WTC11 (cell line): Measurements from ENCODE around the gene ZPR1. TPM values are rescaled to one million over a fixed set of nuclear protein-coding genes. Genes with fewer than 3 reads are reported as not detected.

Experiments
- ATAC-seq: fragments of 200-7000 bp; cut with Tn5 transposase; 2 replicates; pipeline ENCODE4 v1.10.0; 2021; ENCODE audit warnings: mild to moderate bottlenecking, moderate library complexity
- CTCF ChIA-PET: fragments of 300-600 bp; sonication (Branson Sonifier 250); formaldehyde crosslinking; loops from one replicate; lab custom pipeline; 2021; ENCODE audit warnings: antibody characterized with exemption; lab: Charles Lee
- POLR2A ChIA-PET: fragments of 350-600 bp; sonication (Branson Sonifier 250); formaldehyde crosslinking; loops from one replicate; lab custom pipeline; 2021; ENCODE audit warnings: antibody characterized with exemption; lab: Charles Lee
- DNase-seq: peaks from one replicate; pipeline ENCODE4 v3.0.0; 2021; ENCODE audit warnings: low spot score
- H3K27ac Mint-ChIP-seq: 2 replicates; pipeline ENCODE4 v1.8.0; 2021; ENCODE audit warnings: mixed read lengths
- H3K27me3 Mint-ChIP-seq: 2 replicates; pipeline ENCODE4 v1.8.0; 2021; ENCODE audit warnings: low read depth, mild to moderate bottlenecking, moderate library complexity, mixed read lengths
- H3K36me3 Mint-ChIP-seq: 2 replicates; pipeline ENCODE4 v1.8.0; 2021; ENCODE audit warnings: mixed read lengths
- H3K4me1 Mint-ChIP-seq: 2 replicates; pipeline ENCODE4 v1.8.0; 2022; ENCODE audit warnings: mixed read lengths
- H3K4me3 Mint-ChIP-seq: 2 replicates; pipeline ENCODE4 v1.8.0; 2021; ENCODE audit warnings: mild to moderate bottlenecking, moderate library complexity, mixed read lengths
- H3K9me3 Mint-ChIP-seq: 2 replicates; pipeline ENCODE4 v1.8.0; 2021; ENCODE audit warnings: mixed read lengths
- ATF2 ChIP-seq: sonication (generic); formaldehyde crosslinking; IDR thresholded peaks from 2 replicates; pipeline ENCODE4 v1.8.1; 2022; ENCODE audit warnings: low read depth, missing genetic modification reagents, borderline replicate concordance
- CBFB ChIP-seq: sonication (generic); formaldehyde crosslinking; IDR thresholded peaks from 2 replicates; pipeline ENCODE4 v1.8.1; 2022; ENCODE audit warnings: mild to moderate bottlenecking, low read depth, missing genetic modification reagents
- CREB1 ChIP-seq: sonication (generic); formaldehyde crosslinking; IDR thresholded peaks from 2 replicates; pipeline ENCODE4 v1.8.0; 2023; ENCODE audit warnings: mild to moderate bottlenecking, missing genetic modification reagents
- CTCF ChIP-seq: fragments of 200-600 bp; IDR thresholded peaks from 2 replicates; pipeline ENCODE4 v1.8.0; 2022; ENCODE audit warnings: antibody characterized with exemption
- GABPB1 ChIP-seq: sonication (generic); formaldehyde crosslinking; IDR thresholded peaks from 2 replicates; pipeline ENCODE4 v1.8.1; 2023; ENCODE audit warnings: mild to moderate bottlenecking, missing genetic modification reagents
- JAZF1 ChIP-seq: fragments of 250-450 bp; sonication (Bioruptor Pico); IDR thresholded peaks from 2 replicates; pipeline ENCODE4 v1.9.0; 2021; ENCODE audit warnings: moderate library complexity, mild to moderate bottlenecking, inconsistent platforms
- KAT7 ChIP-seq: sonication (generic); formaldehyde crosslinking; IDR thresholded peaks from 2 replicates; pipeline ENCODE4 v1.8.1; 2023; ENCODE audit warnings: missing genetic modification reagents, mild to moderate bottlenecking, borderline replicate concordance
- MYBL2 ChIP-seq: sonication (generic); formaldehyde crosslinking; IDR thresholded peaks from 2 replicates; pipeline ENCODE4 v1.8.1; 2023; ENCODE audit warnings: mild to moderate bottlenecking, moderate library complexity, missing genetic modification reagents
- NR1H2 ChIP-seq: sonication (generic); formaldehyde crosslinking; IDR thresholded peaks from 2 replicates; pipeline ENCODE4 v1.9.0; 2021; ENCODE audit warnings: mild to moderate bottlenecking, moderate library complexity, missing genetic modification reagents
- NR3C1 ChIP-seq: sonication (generic); formaldehyde crosslinking; conservative IDR thresholded peaks from 2 replicates; pipeline ENCODE4 v1.8.1; 2023; ENCODE audit warnings: low read depth, mild to moderate bottlenecking, missing genetic modification reagents
- PRDM15 ChIP-seq: sonication (generic); formaldehyde crosslinking; IDR thresholded peaks from 2 replicates; pipeline ENCODE4 v1.8.0; 2022; ENCODE audit warnings: missing genetic modification reagents
- SMAD3 ChIP-seq: sonication (generic); formaldehyde crosslinking; IDR thresholded peaks from 2 replicates; pipeline ENCODE4 v1.8.0; 2022; ENCODE audit warnings: missing genetic modification reagents, mild to moderate bottlenecking, borderline replicate concordance
- SMAD4 ChIP-seq: sonication (generic); formaldehyde crosslinking; IDR thresholded peaks from 2 replicates; pipeline ENCODE4 v1.8.0; 2022; ENCODE audit warnings: mild to moderate bottlenecking, missing genetic modification reagents
- ZBTB21 ChIP-seq: sonication (generic); formaldehyde crosslinking; IDR thresholded peaks from 2 replicates; pipeline ENCODE4 v1.8.1; 2023; ENCODE audit warnings: mild to moderate bottlenecking, missing genetic modification reagents, borderline replicate concordance
- ZNF121 ChIP-seq: sonication (generic); formaldehyde crosslinking; IDR thresholded peaks from 2 replicates; pipeline ENCODE4 v1.8.0; 2023; ENCODE audit warnings: missing genetic modification reagents
- ZNF219 ChIP-seq: sonication (generic); formaldehyde crosslinking; IDR thresholded peaks from 2 replicates; pipeline ENCODE4 v1.8.0; 2023; ENCODE audit warnings: missing genetic modification reagents, mild to moderate bottlenecking, borderline replicate concordance
- ZNF317 ChIP-seq: sonication (generic); formaldehyde crosslinking; IDR thresholded peaks from 2 replicates; pipeline ENCODE4 v1.8.1; 2023; ENCODE audit warnings: low read depth, mild to moderate bottlenecking, moderate library complexity, missing genetic modification reagents, borderline replicate concordance
- total RNA-seq: library from RNA; stranded (reverse); gene quantifications from 3 replicates; pipeline ENCODE4 v1.2.3, GENCODE V29; 2021
- TF ChIP-seq, protein P1 (sequence below): fragments of 250-450 bp; sonication (Bioruptor Pico); conservative IDR thresholded peaks from 2 replicates; pipeline ENCODE4 v1.9.0; 2021; ENCODE audit warnings: mild to moderate bottlenecking
- TF ChIP-seq, protein P2 (sequence below): sonication (generic); formaldehyde crosslinking; conservative IDR thresholded peaks from 2 replicates; pipeline ENCODE4 v1.8.1; 2022; ENCODE audit warnings: mild to moderate bottlenecking, missing genetic modification reagents

Gene ZPR1
- total RNA-seq, 1 experiment from 2014 or later = 59.6 TPM

DNA sequence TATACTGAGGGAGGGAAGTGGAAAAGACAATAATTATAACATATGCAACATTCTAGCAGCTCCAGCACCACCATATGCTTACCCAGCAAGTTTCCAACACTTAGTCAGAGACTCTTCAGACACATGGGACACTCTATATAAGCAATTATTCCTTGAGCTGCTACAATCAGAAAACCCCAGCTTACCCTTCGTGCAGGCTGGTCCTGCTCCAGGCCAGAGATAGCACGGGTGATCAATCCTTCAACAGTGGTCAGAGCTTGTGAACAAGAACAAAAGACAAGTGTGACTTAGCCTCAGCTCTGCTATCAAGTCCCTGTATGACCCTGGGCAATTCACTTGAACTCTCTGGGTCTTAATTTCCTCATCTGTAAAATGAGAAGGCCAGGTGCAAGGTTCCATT, 1.5 kb downstream of the ZPR1 start (continued):
- TF ChIP-seq, protein P1, sequence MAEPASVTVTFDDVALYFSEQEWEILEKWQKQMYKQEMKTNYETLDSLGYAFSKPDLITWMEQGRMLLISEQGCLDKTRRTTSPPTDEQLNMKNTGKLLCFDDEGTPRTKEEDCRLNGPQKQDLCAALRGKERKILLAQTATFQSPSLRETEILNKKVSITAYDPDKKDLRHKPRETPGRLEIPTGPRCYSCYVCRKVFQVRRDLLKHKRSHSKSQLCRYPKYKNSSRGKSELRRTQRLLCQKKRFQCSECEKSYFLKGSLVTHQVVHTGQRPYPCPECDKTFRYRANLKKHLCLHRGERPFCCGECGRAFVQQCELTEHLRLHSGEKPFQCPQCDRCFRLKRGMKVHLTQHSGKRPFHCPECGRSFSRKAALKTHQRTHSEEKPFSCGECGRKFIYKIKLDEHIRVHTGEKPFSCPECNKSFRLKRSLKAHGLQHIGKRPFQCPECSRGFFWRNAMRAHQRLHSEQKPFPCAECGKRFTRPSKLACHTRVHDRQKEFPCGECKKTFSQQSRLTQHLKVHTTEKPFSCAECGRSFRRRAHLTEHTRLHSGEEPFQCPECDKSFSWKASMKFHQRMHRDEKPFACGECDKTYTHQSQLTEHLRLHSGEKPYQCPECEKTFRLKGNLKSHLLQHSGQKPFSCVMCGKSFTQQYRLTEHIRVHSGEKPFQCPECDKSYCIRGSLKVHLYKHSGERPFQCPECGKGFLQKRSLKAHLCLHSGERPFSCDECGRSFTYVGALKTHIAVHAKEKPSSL (CRISPR knock-in tag) = no peak

- ChIA-PET POLR2A (no interaction called here), CTCF (interaction anchor here (0.9 to 1.1 kb wide), 2 partner anchors 53 to 356 kb away, joined by 3 read pairs; no protein-coding TSS in a partner anchor)
- Mint-ChIP-seq H3K36me3 (peaks cover 86% of the 10 kb centered on the region), H3K27ac (no peak overlapping the region), H3K4me1 (peaks cover 7% of the 10 kb centered on the region), H3K27me3 (no peaks in the 10 kb centered on the region), H3K4me3 (no peak overlapping the region), H3K9me3 (no peaks in the 10 kb centered on the region)
- ATAC-seq (no peak), DNase-seq (no peak)
- TF ChIP-seq MYBL2 (CRISPR knock-in tag) (no peak), CTCF (no peak), ZNF317 (CRISPR knock-in tag) (no peak), GABPB1 (CRISPR knock-in tag) (no peak), ZNF219 (CRISPR knock-in tag) (no peak), NR3C1 (CRISPR knock-in tag) (no peak), CREB1 (no peak), ATF2 (CRISPR knock-in tag) (no peak), ZBTB21 (no peak), NR1H2 (CRISPR knock-in tag) (no peak), CBFB (no peak), ZNF121 (CRISPR knock-in tag) (no peak), KAT7 (CRISPR knock-in tag) (no peak), SMAD3 (CRISPR knock-in tag) (no peak), JAZF1 (no peak), SMAD4 (CRISPR knock-in tag) (no peak), PRDM15 (CRISPR knock-in tag) (no peak)
- TF ChIP-seq, protein P2, sequence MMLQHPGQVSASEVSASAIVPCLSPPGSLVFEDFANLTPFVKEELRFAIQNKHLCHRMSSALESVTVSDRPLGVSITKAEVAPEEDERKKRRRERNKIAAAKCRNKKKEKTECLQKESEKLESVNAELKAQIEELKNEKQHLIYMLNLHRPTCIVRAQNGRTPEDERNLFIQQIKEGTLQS (CRISPR knock-in tag) = no peak
Measured at GRCh38 chr11:116782728-116783127, 5.1 kb downstream of the ZPR1 start.
